HG03378 (cell line): ENCODE data around the gene SPTB.

Source experiments
- ATAC-seq: cut with Tn5 transposase; IDR thresholded peaks from one replicate; pipeline ENCODE4 v1.9.1; 2021; ENCODE audit warnings: mild to moderate bottlenecking, moderate library complexity; ENCODE audit not compliant: unreplicated experiment

Gene SPTB

DNA sequence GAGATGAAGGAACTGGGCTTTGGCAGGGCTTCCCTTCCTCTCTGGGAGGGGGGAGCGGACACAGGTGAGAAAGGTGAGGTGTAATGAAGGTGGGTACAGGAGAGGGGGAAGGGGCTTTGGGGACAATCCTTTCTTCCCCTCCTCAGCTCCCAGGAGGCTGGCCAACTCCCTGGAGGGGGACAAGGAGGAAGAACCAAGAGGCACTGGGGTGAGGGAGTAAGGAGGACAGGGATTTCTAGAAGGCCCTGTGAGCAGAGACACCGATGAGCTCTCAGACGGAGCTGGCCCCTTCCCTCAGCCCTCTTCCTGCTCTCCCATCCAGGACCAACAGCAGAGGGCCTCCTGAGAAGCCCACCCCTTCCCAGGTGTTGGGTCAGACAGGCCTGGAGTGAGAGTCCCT, 122.1 kb downstream of the SPTB start:
- ATAC-seq = no peak

DNA sequence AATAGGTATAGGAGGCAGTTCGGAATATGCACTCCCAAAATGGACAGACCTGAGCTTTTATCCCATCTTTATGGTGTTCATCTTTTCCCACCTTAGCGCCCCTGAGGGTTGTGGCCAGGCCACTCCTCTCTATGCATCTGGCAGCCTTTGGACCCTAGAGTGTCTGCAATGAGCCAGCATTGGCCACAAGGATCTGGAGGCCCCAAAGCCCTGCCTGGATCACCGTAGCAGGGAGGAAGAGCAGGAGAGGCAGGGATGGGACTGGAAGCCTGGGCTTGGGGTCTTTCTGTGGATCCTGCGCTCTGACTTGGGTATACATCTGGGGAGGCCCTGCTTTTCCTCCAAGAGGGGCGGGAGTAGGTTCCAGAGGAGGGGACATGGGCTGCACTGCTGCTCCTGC, 123.0 kb downstream of the SPTB start:
- no peak for ATAC-seq

DNA sequence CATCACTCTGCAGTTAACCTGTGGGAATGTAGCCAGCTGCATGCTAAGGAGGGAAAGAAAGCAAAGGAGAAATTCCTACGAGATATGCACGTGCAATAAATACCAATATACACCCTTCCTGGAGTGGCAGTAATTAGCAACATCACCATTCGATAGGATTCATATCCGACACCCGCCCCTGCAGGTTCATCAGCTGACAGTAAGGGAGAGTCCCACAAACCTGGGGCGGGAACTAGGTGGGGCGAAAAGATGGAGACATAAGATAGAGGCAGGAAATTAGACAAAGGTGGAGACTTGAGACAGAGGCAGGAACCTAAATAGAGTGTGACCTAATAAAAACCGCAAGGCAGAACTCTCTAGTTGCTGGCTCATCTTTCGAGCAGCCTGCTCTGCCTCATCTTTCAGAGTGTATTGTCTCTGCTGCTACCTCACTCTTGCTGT, 123.9 kb downstream of the SPTB start:
- ATAC-seq = no peak

DNA sequence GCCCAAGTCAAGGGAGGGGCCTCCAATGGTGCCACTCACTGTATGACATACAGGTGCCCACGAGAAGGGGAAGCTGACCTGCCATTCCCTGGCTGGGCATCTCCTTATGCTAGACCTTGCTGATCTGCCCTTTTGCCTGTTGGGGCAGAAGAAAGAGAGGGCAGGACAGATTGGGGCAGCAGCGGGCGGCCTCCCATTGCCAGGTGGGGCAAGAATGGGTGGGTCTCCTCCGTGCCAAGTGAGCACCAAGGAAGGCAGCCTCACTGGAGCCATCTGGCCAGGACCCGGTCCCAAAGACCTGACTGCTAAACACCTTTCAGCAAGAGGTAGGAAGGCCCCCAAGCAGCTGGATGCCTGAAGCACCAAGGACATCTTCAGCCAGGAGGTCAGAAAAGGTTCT, 125.0 kb downstream of the SPTB start:
- ATAC-seq = no peak

DNA sequence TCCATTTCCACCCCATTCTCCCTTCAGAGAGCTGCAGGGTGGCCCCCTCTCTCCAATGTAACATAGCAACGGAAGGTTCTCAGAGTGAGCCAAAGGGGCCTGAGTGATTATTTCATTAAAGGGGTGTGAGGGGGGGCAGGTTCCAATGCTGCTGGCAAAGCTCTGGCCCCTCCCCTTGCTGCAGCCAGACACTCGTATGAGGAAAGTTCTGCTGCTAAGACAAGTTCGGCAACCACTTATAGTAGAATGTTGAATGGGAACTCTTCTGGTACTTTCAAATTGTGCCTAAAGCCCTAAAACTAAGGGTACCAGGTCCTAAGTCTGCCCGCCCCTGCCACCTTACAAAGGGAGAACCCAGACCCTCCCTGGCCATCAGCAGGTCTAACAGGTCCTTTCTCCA, 125.7 kb downstream of the SPTB start:
- no peak for ATAC-seq

DNA sequence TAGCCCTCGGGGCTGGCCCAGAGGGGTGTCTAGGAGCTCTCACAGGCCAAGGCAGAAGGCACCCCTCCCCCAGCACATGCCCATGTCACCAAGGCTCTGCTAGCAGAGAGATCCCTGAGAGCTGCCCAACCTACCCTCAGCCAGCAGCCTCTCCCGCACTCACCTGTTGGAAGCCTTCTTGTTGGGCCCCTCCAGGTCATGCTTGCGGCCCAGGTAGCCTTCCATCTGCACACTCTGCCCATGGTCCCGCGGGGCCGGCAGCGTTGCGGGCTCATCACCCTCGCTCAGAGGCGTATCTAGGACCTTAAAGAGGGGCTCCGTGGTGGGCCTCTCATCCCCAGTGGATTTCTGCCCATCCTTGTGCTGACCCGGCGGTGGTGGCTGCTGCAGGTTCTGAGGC, 126.3 kb downstream of the SPTB start:
- no peak for ATAC-seq

DNA sequence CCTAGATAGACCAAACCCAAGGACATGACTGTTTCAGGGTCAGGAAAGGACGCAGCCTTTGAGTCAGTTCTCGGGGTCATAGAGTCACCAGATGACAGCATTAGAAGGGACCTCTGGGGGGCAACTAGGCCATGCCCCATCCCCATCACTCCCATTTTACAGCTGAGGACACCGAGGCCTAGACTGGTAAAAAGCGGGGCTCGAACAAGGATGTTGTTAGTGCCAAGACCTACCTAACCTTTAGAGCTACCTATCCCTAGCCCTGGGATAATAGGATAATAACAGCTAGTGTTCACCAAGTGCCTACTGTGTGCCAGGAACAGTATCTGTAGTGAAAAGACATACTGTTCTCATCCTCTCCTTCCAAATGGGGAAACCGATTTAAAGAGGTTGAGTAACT, 126.8 kb downstream of the SPTB start:
- ATAC-seq = no peak

DNA sequence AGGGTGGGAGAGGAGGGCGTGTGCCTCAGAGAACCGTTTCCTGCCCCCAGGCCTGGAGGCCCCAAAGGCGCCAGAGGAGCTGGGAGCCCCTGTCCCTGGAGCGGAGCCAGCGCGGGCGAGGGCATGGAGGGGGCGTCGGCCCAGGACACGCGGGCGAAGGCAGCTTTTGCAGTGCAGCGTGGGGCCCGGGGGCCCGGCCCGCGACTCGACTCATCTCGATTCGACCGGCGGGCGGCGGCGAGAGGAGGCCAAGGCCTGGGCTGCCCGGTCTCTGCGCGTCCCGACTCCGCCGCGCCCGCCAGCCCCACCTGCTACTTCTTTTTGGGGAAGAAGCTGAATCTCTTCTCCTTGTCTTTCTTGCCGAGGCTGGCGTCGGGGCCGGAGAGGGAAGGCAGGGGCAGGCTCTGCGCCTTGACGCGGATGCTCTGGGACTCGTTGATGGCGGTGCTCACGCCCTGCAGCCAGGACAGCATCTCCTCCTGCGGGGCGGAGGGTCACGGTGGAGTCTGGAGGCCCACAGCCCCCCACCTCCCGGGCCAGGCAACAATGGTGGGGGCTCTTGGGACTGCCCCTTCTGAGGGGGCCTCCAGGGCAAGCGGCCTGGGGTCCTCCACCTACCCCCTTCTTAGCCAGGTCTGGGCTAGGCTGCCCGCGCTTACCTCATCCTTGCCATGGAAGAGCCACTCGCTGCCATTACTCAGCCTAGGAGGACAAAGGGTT, 130.6 kb downstream of the SPTB start:
- ATAC-seq = no peak

DNA sequence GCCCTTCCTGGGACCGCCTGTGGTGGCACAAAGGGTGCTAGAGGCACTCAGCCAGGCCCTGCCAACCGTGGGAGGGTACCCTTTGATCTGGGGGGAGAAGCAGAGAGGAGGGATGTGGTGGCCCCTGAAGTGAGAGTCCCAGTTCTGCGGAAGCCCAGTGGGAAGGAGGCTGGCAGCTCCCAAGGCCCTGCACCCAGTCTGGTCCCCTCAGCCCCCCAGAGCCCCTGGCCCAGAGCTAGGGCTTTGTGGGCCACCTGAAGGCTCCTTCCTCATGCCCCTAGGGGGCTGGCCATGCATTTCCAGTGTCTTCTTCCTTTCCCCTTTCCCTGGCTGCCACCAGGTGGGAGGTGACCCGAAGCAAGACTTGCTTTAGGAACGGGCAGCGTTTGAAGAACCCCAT, 131.2 kb downstream of the SPTB start:
- ATAC-seq = no peak

DNA sequence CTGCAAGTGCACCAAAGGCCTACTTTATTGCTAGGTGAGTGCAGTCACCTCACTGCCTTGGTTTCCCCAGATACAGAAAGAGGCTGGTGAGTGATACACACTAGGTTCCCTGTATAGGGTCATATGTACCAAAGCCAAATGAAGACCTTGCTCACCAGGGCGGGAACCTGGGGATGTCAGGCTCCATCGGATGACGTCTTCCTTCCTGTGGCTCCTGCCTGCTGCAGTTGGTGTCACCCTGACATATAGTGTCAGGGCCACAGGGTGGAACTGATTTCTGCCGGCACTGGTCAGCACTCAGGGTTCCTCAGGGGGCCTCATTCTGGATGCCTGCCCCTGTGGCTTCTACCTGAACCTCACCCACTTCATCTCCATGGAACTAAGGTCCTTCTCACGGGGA, 132.4 kb downstream of the SPTB start:
- no peak for ATAC-seq

DNA sequence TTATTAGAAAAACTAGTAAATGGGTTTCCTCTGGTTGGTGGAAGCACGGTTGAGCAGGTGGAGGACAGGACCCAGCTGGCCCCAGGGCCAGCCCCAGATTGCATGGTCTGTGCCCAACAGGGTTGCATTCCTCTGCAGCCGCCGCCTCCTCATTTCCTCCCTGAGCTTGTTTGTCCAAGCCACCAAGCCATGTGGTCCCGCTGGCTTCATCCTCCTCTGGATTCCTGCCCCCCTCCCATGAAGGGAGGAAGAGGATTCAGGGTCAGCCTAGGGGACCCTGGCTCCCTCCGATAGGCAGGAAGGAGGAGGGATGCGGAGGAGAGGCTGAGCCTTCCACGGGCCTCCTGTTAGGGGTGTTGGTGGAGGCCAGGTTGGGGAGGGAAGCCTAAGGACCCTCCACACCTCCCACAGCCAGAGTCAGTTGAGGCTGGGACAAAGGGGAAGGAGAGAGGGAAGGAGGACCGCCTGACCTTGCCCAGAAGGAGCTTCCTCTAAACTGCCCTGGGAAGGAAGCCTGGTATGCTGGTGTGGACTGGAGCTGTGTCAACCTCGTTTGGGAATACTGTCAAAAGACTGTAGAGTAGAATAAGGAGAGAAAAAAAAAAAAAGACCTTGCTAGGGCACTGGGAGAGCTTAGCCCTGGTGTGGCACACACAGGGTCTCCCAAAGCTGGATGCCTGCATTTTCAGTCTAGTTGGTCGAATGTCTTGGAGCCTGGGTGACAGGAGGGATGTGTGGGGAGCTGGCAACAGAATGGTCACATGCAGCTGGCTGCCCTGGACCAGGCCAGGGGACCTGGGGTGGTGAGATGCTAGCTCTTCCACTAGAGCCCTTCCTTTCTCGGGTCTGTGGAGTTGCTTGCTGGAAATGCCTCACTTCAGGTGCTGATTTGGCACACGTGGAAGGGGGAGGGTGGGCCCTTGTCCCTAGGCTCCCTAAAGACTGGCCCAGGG, 133.1 kb downstream of the SPTB start:
- no peak for ATAC-seq

DNA sequence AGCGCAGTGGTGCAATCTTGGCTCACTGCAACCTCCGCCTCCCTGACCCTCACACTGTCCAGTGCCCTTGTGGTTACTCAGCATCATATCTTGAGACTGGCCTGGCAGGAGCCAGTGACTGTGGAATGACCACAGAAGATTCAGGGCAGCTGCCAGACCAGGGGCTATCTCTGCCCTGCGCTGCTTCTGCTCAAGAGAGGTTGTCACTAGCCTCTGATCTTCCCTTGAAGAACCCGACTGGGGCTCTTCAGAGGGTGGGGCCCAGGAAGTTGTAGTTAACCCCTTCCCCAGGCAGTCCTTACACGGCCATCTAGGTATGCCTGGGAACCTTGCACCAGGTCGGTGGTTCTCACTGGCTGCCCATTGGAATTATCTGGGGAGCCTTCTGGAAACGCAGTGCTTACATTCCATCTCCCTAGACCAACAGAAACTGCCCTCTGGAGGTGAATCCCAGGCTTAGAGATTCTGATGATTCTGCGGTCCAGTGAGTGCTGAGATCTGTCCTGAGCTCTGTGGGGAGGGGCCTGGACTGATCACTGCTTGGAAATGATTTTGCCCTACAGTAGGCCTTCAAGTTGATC, 134.1 kb downstream of the SPTB start:
- no peak for ATAC-seq

DNA sequence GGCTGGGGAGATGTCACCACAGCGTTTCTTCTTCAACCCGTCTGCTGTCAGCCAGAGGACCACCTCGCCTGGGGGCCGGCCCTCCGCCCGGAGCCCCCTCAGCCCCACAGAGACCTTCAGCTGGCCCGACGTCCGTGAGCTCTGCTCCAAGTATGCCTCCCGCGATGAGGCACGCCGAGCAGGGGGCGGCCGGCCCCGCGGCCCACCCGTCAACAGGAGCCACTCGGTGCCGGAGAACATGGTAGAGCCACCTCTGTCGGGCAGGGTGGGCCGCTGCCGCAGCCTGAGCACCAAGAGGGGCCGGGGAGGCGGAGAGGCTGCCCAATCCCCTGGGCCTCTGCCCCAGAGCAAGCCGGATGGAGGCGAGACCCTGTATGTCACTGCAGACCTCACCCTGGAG, 136.6 kb downstream of the SPTB start:
- no peak for ATAC-seq

DNA sequence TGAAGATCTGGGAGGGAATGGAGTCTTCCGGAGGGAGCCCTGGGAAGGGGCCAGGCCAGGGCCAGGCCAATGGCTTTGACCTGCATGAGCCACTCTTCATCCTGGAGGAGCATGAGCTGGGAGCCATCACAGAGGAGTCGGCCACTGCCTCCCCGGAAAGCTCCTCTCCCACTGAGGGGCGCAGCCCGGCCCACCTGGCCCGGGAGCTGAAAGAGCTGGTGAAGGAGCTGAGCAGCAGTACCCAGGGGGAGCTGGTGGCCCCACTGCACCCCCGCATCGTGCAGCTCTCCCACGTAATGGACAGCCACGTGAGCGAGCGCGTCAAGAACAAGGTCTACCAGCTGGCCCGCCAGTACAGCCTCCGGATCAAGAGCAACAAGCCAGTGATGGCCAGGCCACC, 137.7 kb downstream of the SPTB start:
- no peak for ATAC-seq

DNA sequence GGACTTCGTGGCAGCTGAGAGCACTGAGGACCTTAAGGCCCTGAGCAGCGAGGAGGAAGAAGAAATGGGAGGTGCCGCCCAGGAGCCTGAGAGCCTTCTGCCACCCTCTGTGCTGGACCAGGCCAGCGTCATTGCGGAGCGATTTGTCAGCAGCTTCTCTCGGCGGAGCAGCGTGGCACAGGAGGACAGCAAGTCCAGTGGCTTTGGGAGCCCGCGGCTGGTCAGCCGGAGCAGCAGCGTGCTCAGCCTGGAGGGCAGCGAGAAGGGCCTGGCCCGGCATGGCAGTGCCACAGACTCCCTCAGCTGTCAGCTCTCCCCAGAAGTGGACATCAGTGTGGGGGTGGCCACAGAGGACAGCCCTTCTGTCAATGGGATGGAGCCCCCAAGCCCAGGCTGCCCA, 138.5 kb downstream of the SPTB start:
- no peak for ATAC-seq

DNA sequence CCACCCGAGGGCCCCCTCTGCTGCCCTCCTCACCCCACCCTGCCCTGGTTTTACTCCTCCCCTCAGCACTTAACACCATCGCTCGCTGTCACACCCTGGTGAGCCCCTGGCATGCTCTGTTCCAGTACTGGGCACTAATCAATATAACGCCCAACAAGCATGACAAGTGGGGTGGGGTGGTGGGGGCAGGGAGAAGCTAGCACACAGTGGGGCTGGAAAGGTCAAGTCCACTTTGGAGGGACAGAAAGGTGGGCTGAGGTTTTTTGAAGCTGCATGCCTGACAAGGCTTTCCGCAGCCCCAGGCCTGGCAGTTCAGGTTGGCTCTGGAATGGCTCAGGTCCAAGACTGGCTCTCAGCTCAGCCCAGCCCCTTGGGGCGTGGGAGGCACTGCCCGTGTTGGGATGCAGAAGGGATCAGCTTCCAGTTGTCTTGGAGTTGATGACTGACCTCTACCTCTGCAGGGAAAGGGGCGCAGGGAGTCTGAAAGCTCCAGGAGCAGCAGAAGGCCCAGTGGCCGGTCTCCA, 141.4 kb downstream of the SPTB start:
- ATAC-seq = no peak

DNA sequence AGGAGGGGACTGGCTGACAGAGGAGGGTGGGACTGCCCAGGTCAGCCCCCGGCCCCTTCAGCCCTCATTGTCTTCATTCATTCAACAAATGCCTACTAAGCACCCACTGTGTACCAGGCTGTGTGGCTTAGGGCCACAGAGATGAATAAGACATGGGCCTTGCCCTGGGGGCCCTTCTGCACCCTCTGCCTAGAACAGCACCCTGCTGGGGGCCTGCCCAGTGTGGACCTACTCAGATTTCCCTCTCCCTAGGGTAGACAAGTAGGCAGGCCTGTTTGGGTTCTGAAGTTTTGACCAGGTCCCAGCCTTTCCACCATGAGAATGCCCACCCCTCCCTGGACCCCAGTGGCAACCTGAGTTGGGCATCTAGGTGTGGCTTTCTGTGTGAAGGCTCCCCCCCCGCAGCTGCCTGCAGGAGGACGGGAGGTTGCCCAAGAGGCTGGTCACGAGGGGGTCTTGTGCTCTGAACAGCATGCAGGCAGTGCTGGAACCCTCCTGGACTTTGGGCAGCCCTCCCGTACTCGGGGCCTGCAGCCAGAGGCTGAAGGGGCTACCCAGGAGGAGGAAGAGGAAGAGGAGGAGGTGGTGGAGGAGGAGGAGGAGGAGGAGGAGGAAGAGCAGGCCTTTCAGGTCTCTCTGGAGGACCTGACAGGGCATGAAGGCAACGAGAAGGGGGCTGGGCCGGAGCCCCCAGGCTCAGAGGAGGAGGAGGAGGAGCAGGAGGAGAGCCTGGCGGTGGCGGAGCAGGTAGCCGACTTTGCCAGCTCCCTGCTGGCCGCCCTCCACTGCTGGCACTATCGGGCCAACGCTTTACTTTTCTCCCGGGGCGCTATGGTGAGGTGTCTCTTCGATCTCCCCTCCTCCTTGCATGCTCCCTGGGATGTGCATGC, 142.1 kb downstream of the SPTB start:
- no peak for ATAC-seq

DNA sequence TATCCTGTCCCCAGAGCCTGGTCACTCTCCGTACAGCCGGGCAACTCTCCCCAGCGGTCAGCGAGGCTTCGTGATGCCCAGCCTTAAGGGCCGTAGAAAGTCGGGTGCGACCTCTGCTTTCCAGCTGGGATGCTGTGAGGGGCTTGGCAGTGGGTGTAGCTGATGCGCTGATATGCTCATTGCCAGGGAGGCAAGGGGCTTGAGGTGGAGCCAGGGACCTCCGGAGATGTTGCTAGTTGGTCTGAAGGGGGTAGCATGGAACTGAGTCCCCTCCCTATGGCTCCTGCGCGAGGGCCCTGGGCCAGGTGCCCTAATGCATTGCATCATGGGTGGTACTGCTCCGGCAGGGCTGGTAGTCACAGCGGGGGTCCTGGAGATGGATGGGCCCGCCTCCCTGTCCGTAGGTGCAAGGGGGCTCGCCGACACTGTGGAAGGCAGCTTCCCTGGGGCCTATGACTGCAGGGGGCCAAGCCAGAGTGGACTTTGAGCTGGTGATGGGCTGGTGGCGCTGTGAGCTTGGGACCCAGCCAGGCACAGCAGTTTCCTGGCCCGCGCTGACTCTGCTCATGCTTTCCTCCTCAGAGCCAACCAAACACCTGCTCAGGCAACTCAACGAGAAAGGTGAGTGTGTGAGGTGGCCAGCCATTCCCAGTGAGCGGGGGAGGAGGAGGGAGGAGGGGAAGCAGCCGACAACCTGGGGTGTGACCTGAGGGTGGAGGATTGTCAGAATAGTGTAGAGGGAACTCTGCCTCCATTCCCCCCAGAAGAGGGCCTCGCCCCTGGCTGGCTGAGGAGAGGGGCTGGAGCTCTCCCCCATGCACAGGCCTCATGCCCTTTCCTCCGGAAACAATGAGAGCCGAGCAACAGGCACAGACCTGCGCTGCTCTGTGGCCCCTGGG, 143.2 kb downstream of the SPTB start:
- ATAC-seq = no peak

DNA sequence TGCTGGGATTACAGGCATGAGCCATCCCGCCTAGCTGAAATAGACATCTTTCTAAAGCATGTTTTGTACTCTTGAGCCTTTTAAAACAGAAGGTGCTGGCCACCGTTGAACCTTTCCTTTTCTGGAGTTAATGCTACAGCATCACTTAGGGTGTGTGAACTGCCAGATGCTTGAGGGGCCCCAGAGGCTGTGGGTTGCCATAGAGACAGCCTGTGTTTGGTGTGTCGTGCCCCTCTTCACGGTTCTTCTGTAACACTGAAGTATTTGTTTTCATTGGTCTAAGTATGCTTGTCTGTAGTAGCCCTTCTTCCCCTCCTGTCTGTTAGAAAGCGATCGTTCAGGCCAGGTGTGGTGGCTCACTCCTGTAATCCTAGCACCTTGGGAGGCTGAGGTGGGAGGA, 144.7 kb downstream of the SPTB start:
- ATAC-seq = no peak

DNA sequence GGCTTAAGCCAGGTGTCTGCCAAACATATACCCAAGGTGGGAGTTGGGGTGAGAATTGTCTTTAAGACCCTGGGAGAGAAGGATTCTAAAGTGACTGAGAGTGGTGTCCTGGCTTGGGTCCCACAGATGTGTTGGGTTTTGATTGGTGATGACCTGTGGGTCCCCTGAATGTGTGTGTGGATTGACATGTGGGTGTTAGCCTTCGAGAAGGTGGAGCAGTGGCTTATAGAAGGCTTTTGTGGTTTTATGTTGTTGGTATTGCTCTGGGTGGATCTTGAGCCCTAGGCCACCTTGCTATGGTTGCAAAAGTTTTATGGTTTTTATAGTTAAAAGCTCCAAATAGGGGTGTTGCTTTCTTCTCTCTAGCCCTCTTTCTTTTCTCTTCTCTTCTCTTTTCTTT, 145.8 kb downstream of the SPTB start:
- no peak for ATAC-seq
